HEK293T (cell line): ENCODE results near the gene PRKG1.

ENCODE experiments used
- CTCF ChIA-PET: fragments of 350-600 bp; formaldehyde crosslinking; extraction: SDS; loops from one replicate; lab custom pipeline; 2021; ENCODE audit warnings: antibody characterized with exemption, inconsistent platforms; lab: Yijun Ruan, JAX
- POLR2A ChIA-PET: fragments of 350-600 bp; formaldehyde crosslinking; extraction: SDS; loops from one replicate; lab custom pipeline; 2020; ENCODE audit warnings: antibody characterized with exemption, inconsistent platforms; lab: Yijun Ruan, JAX
- DNase-seq: peaks from one replicate; pipeline ENCODE4 v3.0.0; 2012; ENCODE audit warnings: mixed read lengths; ENCODE audit errors: extremely low spot score
- ARNT ChIP-seq: fragments of 450-650 bp; IDR thresholded peaks from 2 replicates; pipeline ENCODE4 v1.6.1; 2017; ENCODE audit warnings: mild to moderate bottlenecking
- BHLHE40 ChIP-seq: fragments of 450-650 bp; IDR thresholded peaks from 2 replicates; pipeline ENCODE4 v1.6.1; 2016; ENCODE audit warnings: mild to moderate bottlenecking, moderate library complexity, borderline replicate concordance
- CTBP1 ChIP-seq: fragments of 450-650 bp; IDR thresholded peaks from 2 replicates; pipeline ENCODE4 v1.6.1; 2016; ENCODE audit warnings: borderline replicate concordance
- ELF4 ChIP-seq: fragments of 450-650 bp; IDR thresholded peaks from 2 replicates; pipeline ENCODE4 v1.6.1; 2017; ENCODE audit warnings: antibody characterized with exemption
- FOXA1 ChIP-seq: fragments of 450-650 bp; IDR thresholded peaks from 2 replicates; pipeline ENCODE4 v1.6.1; 2016; ENCODE audit warnings: mild to moderate bottlenecking
- FOXK2 ChIP-seq: fragments of 450-650 bp; IDR thresholded peaks from 2 replicates; pipeline ENCODE4 v1.6.1; 2016; ENCODE audit warnings: mild to moderate bottlenecking
- FOXM1 ChIP-seq: fragments of 450-650 bp; IDR thresholded peaks from 2 replicates; pipeline ENCODE4 v1.6.1; 2017; ENCODE audit warnings: mild to moderate bottlenecking, borderline replicate concordance
- HDGF ChIP-seq: fragments of 450-650 bp; IDR thresholded peaks from 2 replicates; pipeline ENCODE4 v1.6.1; 2017; ENCODE audit warnings: antibody characterized with exemption, borderline replicate concordance
- L3MBTL2 ChIP-seq: fragments of 450-650 bp; conservative IDR thresholded peaks from 2 replicates; pipeline ENCODE4 v1.6.1; 2016; ENCODE audit warnings: mild to moderate bottlenecking
- LEF1 ChIP-seq: fragments of 450-650 bp; IDR thresholded peaks from 2 replicates; pipeline ENCODE4 v1.6.1; 2017; ENCODE audit warnings: mild to moderate bottlenecking, borderline replicate concordance
- NFRKB ChIP-seq: fragments of 450-650 bp; IDR thresholded peaks from 2 replicates; pipeline ENCODE4 v1.6.1; 2016; ENCODE audit warnings: mild to moderate bottlenecking, moderate library complexity
- PKNOX1 ChIP-seq: fragments of 450-650 bp; IDR thresholded peaks from 2 replicates; pipeline ENCODE4 v1.6.1; 2016
- SP1 ChIP-seq: fragments of 450-650 bp; IDR thresholded peaks from 2 replicates; pipeline ENCODE4 v1.6.1; 2017
- SUZ12 ChIP-seq: fragments of 450-650 bp; IDR thresholded peaks from 2 replicates; pipeline ENCODE4 v1.6.1; 2016; ENCODE audit warnings: mild to moderate bottlenecking
- TARDBP ChIP-seq: fragments of 450-650 bp; IDR thresholded peaks from 2 replicates; pipeline ENCODE4 v1.6.1; 2016
- ZNF384 ChIP-seq: fragments of 450-650 bp; IDR thresholded peaks from 2 replicates; pipeline ENCODE4 v1.6.1; 2016

PRKG1 gene

GRCh38 chr10:51285601-51286000, 211.3 kb downstream of the PRKG1 start:
- CTCF ChIA-PET: no interaction called here
- TF ChIP-seq ZNF384 (no peak), CTBP1 (no peak), FOXM1 (no peak), FOXK2 (no peak), FOXA1 (no peak)
- DNase-seq: no peak
- POLR2A ChIA-PET: no interaction called here

GRCh38 chr10:51288511-51288910, 214.2 kb downstream of the PRKG1 start:
- TF ChIP-seq PKNOX1: no peak
- no peak for TF ChIP-seq NFRKB
- no peak for TF ChIP-seq FOXA1
- TF ChIP-seq CTBP1: no peak
- TF ChIP-seq HDGF: no peak
- TF ChIP-seq ELF4: no peak
- TF ChIP-seq LEF1: no peak
- TF ChIP-seq SP1: no peak
- no peak for TF ChIP-seq FOXM1
- TF ChIP-seq FOXK2: no peak
- no peak for TF ChIP-seq BHLHE40
- no peak for TF ChIP-seq ARNT
- no peak for TF ChIP-seq L3MBTL2
- TF ChIP-seq SUZ12: no peak
- no peak for TF ChIP-seq TARDBP
- TF ChIP-seq ZNF384: no peak
- no peak for DNase-seq
- POLR2A ChIA-PET: no interaction called here
- CTCF ChIA-PET: no interaction called here

- no peak for DNase-seq
- ChIA-PET CTCF (interaction anchor here (0.6 kb wide), 1 partner anchor 65 kb away, joined by 3 read pairs; no protein-coding TSS in a partner anchor), POLR2A (no interaction called here)
- TF ChIP-seq ZNF384 (no peak), SP1 (no peak), ARNT (no peak), TARDBP (no peak), BHLHE40 (no peak), FOXA1 (no peak), NFRKB (no peak), LEF1 (no peak)
Measured at GRCh38 chr10:51289519-51289918, 215.2 kb downstream of the PRKG1 start.

GRCh38 chr10:51291961-51292360, 217.7 kb downstream of the PRKG1 start:
- ChIA-PET CTCF (interaction anchor here (0.9 kb wide), 1 partner anchor 292 kb away, joined by 6 read pairs; no protein-coding TSS in a partner anchor), POLR2A (interaction anchor here (0.6 kb wide), 1 partner anchor 14 kb away, joined by 3 read pairs; no protein-coding TSS in a partner anchor)
- no peak for TF ChIP-seq BHLHE40
- TF ChIP-seq PKNOX1: no peak
- no peak for TF ChIP-seq FOXM1
- TF ChIP-seq LEF1: no peak
- no peak for DNase-seq

- CTCF ChIA-PET: interaction anchor here (0.6 kb wide), 1 partner anchor 637 kb away, joined by 3 read pairs; no protein-coding TSS in a partner anchor
- DNase-seq: no peak
- TF ChIP-seq ZNF384 (no peak), ELF4 (no peak), LEF1 (no peak), FOXA1 (no peak), NFRKB (no peak), FOXM1 (no peak), PKNOX1 (no peak), HDGF (no peak), BHLHE40 (no peak), SUZ12 (no peak), ARNT (no peak), CTBP1 (no peak), FOXK2 (no peak), L3MBTL2 (no peak), SP1 (no peak), TARDBP (no peak)
- POLR2A ChIA-PET: no interaction called here
Measured at GRCh38 chr10:51297438-51297837, 223.2 kb downstream of the PRKG1 start.

- no peak for DNase-seq
- ChIA-PET POLR2A (no interaction called here), CTCF (no interaction called here)
- TF ChIP-seq TARDBP (no peak), PKNOX1 (no peak), ZNF384 (no peak)
Measured at GRCh38 chr10:51300617-51301304, 226.5 kb downstream of the PRKG1 start.
